ENCODE data around the gene MRPS33.

DNA sequence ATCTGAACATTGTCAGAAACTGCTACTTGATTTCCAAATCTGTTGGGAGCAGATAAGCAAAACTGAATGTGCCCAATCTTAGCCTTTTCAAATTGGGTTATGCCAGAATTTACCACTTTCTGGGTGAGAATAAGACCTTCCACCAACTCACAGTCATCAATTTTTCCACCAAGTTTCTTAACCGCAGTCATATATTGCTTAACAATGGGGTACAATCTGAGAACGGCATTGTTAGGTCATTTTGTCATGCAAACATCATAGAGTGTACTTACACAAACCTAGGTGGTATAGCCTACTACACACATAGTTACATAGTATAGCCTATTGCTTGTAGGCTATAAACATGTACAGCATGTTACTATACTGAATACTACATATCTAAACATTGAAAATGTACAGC is 16.0 kb downstream of the MRPS33 start:
- TF ChIP-seq EZH2phosphoT487 (IDR thresholded peaks at IDR 0.05; ENCODE audit: insufficient read depth, low read depth) (no peak), EZH2 (IDR thresholded peaks at IDR 0.05; ENCODE audit: insufficient read depth, poor library complexity, severe bottlenecking) (no peak)

Data from GM23248 (cell line).